GM19468 (cell line): Measurements from ENCODE around the gene ASTN1.

Source experiments
- ATAC-seq: cut with Tn5 transposase; IDR thresholded peaks from one replicate; pipeline ENCODE4 v1.9.1; 2021; ENCODE audit warnings: mild to moderate bottlenecking, moderate library complexity, moderate number of reproducible peaks; ENCODE audit not compliant: unreplicated experiment; ENCODE audit errors: extremely low read depth

The ASTN1 gene

GRCh38 chr1:177164380-177165068 is at the start of gene ASTN1:
Gene ASTN1, minus strand, starts transcription at chr1:177164712. Its CDS starts 36 bp downstream, at chr1:177164676.
- no peak for ATAC-seq

GRCh38 chr1:177211231-177211630 is 46.7 kb upstream of the ASTN1 start:
- no peak for ATAC-seq

GRCh38 chr1:177210071-177210470 is 45.6 kb upstream of the ASTN1 start:
- ATAC-seq: no peak

GRCh38 chr1:177209357-177209756 is 44.8 kb upstream of the ASTN1 start:
- ATAC-seq: no peak

GRCh38 chr1:177208920-177209319 is 44.4 kb upstream of the ASTN1 start:
- no peak for ATAC-seq

- ATAC-seq: no peak
Observed at GRCh38 chr1:177206831-177207355, 42.4 kb upstream of the ASTN1 start.

- ATAC-seq: no peak
Observed at GRCh38 chr1:177200290-177200689, 35.8 kb upstream of the ASTN1 start.

- no peak for ATAC-seq
Observed at GRCh38 chr1:177198243-177198642, 33.7 kb upstream of the ASTN1 start.

- no peak for ATAC-seq
Observed at GRCh38 chr1:177190308-177190970, 25.9 kb upstream of the ASTN1 start.

- ATAC-seq: no peak
Observed at GRCh38 chr1:177186639-177187038, 22.1 kb upstream of the ASTN1 start.

- no peak for ATAC-seq
Observed at GRCh38 chr1:177185209-177185608, 20.7 kb upstream of the ASTN1 start.

GRCh38 chr1:177183836-177184235 is 19.3 kb upstream of the ASTN1 start:
- no peak for ATAC-seq

- ATAC-seq: peak; percentile 89
Observed at GRCh38 chr1:177181631-177182291, 17.2 kb upstream of the ASTN1 start.

- ATAC-seq: no peak
Observed at GRCh38 chr1:177181280-177181630, 16.7 kb upstream of the ASTN1 start.

GRCh38 chr1:177174921-177175634 is 10.6 kb upstream of the ASTN1 start:
- no peak for ATAC-seq

- ATAC-seq: no peak
Observed at GRCh38 chr1:177173976-177174375, 9.5 kb upstream of the ASTN1 start.

GRCh38 chr1:177172866-177173265 is 8.4 kb upstream of the ASTN1 start:
- no peak for ATAC-seq

GRCh38 chr1:177172272-177172671 is 7.8 kb upstream of the ASTN1 start:
- ATAC-seq: no peak

GRCh38 chr1:177171536-177172123 is 7.1 kb upstream of the ASTN1 start:
- no peak for ATAC-seq
